WTC11 (cell line): ENCODE results near the gene C16orf74.

Experiments
- SMAD3 ChIP-seq: sonication (generic); formaldehyde crosslinking; IDR thresholded peaks from 2 replicates; pipeline ENCODE4 v1.8.0; 2022; ENCODE audit warnings: missing genetic modification reagents, mild to moderate bottlenecking, borderline replicate concordance
- ZNF317 ChIP-seq: sonication (generic); formaldehyde crosslinking; IDR thresholded peaks from 2 replicates; pipeline ENCODE4 v1.8.1; 2023; ENCODE audit warnings: low read depth, mild to moderate bottlenecking, moderate library complexity, missing genetic modification reagents, borderline replicate concordance
- ZNF423 ChIP-seq: fragments of 250-450 bp; sonication (Bioruptor Pico); IDR thresholded peaks from 2 replicates; pipeline ENCODE4 v2.1.2; 2022; ENCODE audit warnings: mild to moderate bottlenecking, moderate library complexity
- TF ChIP-seq, protein P1 (sequence below): fragments of 200-600 bp; IDR thresholded peaks from 2 replicates; pipeline ENCODE4 v1.8.0; 2022; ENCODE audit warnings: antibody characterized with exemption
- TF ChIP-seq, protein P2 (sequence below): fragments of 250-450 bp; sonication (Bioruptor Pico); IDR thresholded peaks from 2 replicates; pipeline ENCODE4 v2.1.2; 2022; ENCODE audit warnings: mild to moderate bottlenecking, moderate library complexity
- TF ChIP-seq, protein P3 (sequence below): fragments of 250-450 bp; sonication (Bioruptor Pico); IDR thresholded peaks from 2 replicates; pipeline ENCODE4 v1.9.0; 2021; ENCODE audit warnings: mild to moderate bottlenecking, borderline replicate concordance
- TF ChIP-seq, protein P4 (sequence below): sonication (generic); formaldehyde crosslinking; IDR thresholded peaks from 2 replicates; pipeline ENCODE4 v1.8.1; 2023; ENCODE audit warnings: mild to moderate bottlenecking, missing genetic modification reagents, borderline replicate concordance
- TF ChIP-seq, protein P5 (sequence below): sonication (generic); formaldehyde crosslinking; IDR thresholded peaks from 2 replicates; pipeline ENCODE4 v1.8.0; 2022; ENCODE audit warnings: mild to moderate bottlenecking, missing genetic modification reagents
- TF ChIP-seq, protein P6 (sequence below): fragments of 250-450 bp; sonication (Bioruptor Pico); conservative IDR thresholded peaks from 2 replicates; pipeline ENCODE4 v1.9.0; 2021; ENCODE audit warnings: mild to moderate bottlenecking
- TF ChIP-seq, protein P7 (sequence below): sonication (generic); formaldehyde crosslinking; IDR thresholded peaks from 2 replicates; pipeline ENCODE4 v1.8.0; 2022; ENCODE audit warnings: mild to moderate bottlenecking, missing genetic modification reagents
- TF ChIP-seq, protein P8 (sequence below): sonication (generic); formaldehyde crosslinking; IDR thresholded peaks from 2 replicates; pipeline ENCODE4 v1.8.1; 2023; ENCODE audit warnings: mild to moderate bottlenecking, missing genetic modification reagents, moderate library complexity
- TF ChIP-seq, protein P9 (sequence below): sonication (generic); formaldehyde crosslinking; IDR thresholded peaks from 2 replicates; pipeline ENCODE4 v1.8.1; 2023; ENCODE audit warnings: mild to moderate bottlenecking, missing genetic modification reagents
- TF ChIP-seq, protein P10 (sequence below): sonication (generic); formaldehyde crosslinking; conservative IDR thresholded peaks from 2 replicates; pipeline ENCODE4 v1.8.1; 2022; ENCODE audit warnings: mild to moderate bottlenecking, missing genetic modification reagents

DNA sequence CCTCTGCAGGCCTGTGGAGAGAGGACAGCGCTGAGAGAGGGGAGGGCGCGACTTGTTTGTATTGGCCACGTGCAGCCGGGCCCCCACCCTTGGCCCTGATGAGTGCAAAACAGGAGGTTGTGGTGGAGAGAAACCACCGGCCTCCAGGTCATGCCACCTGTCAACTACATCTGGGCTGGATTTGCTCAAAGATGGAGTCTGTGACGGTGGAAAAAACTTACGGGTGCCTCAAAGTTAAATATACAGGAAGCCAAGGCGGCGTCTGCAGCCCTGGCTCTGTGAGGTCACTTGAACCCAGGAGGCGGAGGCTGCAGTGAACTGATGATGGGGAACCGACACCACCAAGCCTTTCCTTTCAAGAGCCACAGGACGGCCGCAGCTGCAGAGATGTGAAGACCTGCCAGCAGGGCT is 15.7 kb downstream of the C16orf74 start:
- TF ChIP-seq ZNF317 = no peak
- TF ChIP-seq, protein P1, sequence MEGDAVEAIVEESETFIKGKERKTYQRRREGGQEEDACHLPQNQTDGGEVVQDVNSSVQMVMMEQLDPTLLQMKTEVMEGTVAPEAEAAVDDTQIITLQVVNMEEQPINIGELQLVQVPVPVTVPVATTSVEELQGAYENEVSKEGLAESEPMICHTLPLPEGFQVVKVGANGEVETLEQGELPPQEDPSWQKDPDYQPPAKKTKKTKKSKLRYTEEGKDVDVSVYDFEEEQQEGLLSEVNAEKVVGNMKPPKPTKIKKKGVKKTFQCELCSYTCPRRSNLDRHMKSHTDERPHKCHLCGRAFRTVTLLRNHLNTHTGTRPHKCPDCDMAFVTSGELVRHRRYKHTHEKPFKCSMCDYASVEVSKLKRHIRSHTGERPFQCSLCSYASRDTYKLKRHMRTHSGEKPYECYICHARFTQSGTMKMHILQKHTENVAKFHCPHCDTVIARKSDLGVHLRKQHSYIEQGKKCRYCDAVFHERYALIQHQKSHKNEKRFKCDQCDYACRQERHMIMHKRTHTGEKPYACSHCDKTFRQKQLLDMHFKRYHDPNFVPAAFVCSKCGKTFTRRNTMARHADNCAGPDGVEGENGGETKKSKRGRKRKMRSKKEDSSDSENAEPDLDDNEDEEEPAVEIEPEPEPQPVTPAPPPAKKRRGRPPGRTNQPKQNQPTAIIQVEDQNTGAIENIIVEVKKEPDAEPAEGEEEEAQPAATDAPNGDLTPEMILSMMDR = no peak
- TF ChIP-seq, protein P2, sequence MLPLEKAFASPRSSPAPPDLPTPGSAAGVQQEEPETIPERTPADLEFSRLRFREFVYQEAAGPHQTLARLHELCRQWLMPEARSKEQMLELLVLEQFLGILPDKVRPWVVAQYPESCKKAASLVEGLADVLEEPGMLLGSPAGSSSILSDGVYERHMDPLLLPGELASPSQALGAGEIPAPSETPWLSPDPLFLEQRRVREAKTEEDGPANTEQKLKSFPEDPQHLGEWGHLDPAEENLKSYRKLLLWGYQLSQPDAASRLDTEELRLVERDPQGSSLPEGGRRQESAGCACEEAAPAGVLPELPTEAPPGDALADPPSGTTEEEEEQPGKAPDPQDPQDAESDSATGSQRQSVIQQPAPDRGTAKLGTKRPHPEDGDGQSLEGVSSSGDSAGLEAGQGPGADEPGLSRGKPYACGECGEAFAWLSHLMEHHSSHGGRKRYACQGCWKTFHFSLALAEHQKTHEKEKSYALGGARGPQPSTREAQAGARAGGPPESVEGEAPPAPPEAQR (CRISPR knock-in tag) = no peak
- no peak for TF ChIP-seq ZNF423 (CRISPR knock-in tag)
- TF ChIP-seq, protein P3, sequence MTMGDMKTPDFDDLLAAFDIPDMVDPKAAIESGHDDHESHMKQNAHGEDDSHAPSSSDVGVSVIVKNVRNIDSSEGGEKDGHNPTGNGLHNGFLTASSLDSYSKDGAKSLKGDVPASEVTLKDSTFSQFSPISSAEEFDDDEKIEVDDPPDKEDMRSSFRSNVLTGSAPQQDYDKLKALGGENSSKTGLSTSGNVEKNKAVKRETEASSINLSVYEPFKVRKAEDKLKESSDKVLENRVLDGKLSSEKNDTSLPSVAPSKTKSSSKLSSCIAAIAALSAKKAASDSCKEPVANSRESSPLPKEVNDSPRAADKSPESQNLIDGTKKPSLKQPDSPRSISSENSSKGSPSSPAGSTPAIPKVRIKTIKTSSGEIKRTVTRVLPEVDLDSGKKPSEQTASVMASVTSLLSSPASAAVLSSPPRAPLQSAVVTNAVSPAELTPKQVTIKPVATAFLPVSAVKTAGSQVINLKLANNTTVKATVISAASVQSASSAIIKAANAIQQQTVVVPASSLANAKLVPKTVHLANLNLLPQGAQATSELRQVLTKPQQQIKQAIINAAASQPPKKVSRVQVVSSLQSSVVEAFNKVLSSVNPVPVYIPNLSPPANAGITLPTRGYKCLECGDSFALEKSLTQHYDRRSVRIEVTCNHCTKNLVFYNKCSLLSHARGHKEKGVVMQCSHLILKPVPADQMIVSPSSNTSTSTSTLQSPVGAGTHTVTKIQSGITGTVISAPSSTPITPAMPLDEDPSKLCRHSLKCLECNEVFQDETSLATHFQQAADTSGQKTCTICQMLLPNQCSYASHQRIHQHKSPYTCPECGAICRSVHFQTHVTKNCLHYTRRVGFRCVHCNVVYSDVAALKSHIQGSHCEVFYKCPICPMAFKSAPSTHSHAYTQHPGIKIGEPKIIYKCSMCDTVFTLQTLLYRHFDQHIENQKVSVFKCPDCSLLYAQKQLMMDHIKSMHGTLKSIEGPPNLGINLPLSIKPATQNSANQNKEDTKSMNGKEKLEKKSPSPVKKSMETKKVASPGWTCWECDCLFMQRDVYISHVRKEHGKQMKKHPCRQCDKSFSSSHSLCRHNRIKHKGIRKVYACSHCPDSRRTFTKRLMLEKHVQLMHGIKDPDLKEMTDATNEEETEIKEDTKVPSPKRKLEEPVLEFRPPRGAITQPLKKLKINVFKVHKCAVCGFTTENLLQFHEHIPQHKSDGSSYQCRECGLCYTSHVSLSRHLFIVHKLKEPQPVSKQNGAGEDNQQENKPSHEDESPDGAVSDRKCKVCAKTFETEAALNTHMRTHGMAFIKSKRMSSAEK = no peak
- TF ChIP-seq, protein P4, sequence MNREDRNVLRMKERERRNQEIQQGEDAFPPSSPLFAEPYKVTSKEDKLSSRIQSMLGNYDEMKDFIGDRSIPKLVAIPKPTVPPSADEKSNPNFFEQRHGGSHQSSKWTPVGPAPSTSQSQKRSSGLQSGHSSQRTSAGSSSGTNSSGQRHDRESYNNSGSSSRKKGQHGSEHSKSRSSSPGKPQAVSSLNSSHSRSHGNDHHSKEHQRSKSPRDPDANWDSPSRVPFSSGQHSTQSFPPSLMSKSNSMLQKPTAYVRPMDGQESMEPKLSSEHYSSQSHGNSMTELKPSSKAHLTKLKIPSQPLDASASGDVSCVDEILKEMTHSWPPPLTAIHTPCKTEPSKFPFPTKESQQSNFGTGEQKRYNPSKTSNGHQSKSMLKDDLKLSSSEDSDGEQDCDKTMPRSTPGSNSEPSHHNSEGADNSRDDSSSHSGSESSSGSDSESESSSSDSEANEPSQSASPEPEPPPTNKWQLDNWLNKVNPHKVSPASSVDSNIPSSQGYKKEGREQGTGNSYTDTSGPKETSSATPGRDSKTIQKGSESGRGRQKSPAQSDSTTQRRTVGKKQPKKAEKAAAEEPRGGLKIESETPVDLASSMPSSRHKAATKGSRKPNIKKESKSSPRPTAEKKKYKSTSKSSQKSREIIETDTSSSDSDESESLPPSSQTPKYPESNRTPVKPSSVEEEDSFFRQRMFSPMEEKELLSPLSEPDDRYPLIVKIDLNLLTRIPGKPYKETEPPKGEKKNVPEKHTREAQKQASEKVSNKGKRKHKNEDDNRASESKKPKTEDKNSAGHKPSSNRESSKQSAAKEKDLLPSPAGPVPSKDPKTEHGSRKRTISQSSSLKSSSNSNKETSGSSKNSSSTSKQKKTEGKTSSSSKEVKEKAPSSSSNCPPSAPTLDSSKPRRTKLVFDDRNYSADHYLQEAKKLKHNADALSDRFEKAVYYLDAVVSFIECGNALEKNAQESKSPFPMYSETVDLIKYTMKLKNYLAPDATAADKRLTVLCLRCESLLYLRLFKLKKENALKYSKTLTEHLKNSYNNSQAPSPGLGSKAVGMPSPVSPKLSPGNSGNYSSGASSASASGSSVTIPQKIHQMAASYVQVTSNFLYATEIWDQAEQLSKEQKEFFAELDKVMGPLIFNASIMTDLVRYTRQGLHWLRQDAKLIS (CRISPR knock-in tag) = no peak
- TF ChIP-seq, protein P5, sequence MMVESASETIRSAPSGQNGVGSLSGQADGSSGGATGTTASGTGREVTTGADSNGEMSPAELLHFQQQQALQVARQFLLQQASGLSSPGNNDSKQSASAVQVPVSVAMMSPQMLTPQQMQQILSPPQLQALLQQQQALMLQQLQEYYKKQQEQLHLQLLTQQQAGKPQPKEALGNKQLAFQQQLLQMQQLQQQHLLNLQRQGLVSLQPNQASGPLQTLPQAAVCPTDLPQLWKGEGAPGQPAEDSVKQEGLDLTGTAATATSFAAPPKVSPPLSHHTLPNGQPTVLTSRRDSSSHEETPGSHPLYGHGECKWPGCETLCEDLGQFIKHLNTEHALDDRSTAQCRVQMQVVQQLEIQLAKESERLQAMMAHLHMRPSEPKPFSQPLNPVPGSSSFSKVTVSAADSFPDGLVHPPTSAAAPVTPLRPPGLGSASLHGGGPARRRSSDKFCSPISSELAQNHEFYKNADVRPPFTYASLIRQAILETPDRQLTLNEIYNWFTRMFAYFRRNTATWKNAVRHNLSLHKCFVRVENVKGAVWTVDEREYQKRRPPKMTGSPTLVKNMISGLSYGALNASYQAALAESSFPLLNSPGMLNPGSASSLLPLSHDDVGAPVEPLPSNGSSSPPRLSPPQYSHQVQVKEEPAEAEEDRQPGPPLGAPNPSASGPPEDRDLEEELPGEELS = no peak
- TF ChIP-seq, protein P6, sequence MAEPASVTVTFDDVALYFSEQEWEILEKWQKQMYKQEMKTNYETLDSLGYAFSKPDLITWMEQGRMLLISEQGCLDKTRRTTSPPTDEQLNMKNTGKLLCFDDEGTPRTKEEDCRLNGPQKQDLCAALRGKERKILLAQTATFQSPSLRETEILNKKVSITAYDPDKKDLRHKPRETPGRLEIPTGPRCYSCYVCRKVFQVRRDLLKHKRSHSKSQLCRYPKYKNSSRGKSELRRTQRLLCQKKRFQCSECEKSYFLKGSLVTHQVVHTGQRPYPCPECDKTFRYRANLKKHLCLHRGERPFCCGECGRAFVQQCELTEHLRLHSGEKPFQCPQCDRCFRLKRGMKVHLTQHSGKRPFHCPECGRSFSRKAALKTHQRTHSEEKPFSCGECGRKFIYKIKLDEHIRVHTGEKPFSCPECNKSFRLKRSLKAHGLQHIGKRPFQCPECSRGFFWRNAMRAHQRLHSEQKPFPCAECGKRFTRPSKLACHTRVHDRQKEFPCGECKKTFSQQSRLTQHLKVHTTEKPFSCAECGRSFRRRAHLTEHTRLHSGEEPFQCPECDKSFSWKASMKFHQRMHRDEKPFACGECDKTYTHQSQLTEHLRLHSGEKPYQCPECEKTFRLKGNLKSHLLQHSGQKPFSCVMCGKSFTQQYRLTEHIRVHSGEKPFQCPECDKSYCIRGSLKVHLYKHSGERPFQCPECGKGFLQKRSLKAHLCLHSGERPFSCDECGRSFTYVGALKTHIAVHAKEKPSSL (CRISPR knock-in tag) = no peak
- TF ChIP-seq SMAD3 = no peak
- TF ChIP-seq, protein P7, sequence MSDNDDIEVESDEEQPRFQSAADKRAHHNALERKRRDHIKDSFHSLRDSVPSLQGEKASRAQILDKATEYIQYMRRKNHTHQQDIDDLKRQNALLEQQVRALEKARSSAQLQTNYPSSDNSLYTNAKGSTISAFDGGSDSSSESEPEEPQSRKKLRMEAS (CRISPR knock-in tag) = no peak
- TF ChIP-seq, protein P8, sequence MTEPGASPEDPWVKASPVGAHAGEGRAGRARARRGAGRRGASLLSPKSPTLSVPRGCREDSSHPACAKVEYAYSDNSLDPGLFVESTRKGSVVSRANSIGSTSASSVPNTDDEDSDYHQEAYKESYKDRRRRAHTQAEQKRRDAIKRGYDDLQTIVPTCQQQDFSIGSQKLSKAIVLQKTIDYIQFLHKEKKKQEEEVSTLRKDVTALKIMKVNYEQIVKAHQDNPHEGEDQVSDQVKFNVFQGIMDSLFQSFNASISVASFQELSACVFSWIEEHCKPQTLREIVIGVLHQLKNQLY (CRISPR knock-in tag) = no peak
- TF ChIP-seq, protein P9, sequence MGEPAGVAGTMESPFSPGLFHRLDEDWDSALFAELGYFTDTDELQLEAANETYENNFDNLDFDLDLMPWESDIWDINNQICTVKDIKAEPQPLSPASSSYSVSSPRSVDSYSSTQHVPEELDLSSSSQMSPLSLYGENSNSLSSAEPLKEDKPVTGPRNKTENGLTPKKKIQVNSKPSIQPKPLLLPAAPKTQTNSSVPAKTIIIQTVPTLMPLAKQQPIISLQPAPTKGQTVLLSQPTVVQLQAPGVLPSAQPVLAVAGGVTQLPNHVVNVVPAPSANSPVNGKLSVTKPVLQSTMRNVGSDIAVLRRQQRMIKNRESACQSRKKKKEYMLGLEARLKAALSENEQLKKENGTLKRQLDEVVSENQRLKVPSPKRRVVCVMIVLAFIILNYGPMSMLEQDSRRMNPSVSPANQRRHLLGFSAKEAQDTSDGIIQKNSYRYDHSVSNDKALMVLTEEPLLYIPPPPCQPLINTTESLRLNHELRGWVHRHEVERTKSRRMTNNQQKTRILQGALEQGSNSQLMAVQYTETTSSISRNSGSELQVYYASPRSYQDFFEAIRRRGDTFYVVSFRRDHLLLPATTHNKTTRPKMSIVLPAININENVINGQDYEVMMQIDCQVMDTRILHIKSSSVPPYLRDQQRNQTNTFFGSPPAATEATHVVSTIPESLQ (CRISPR knock-in tag) = no peak
- TF ChIP-seq, protein P10, sequence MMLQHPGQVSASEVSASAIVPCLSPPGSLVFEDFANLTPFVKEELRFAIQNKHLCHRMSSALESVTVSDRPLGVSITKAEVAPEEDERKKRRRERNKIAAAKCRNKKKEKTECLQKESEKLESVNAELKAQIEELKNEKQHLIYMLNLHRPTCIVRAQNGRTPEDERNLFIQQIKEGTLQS (CRISPR knock-in tag) = no peak
